Esophagus squamous epithelium (tissue), 4 donors: ENCODE results near the gene PRKRIP1.

ENCODE experiments used
- CTCF ChIP-seq, 6 experiments: fragments of 450-650 bp in 4 of 6; fragments of 200-600 bp in 2 of 6; sonication (generic) in 2 of 6; IDR thresholded peaks; one replicate each; pipeline ENCODE4 v1.5.1; 2016 to 2019; ENCODE audit warnings: antibody characterized with exemption in 6 of 6, mild to moderate bottlenecking in 4 of 6, moderate library complexity in 4 of 6
- POLR2A ChIP-seq, 4 donors: fragments of 450-650 bp; IDR thresholded peaks; one replicate each; pipeline ENCODE4 v1.6.1; 2017; ENCODE audit warnings: antibody characterized with exemption in 4 of 4, mild to moderate bottlenecking in 4 of 4, moderate library complexity in 3 of 4

GRCh38 chr7:102455596-102455995 lies 59.4 kb downstream of the PRKRIP1 start:
- TF ChIP-seq CTCF (IDR thresholded peaks at IDR 0.05) (no peak), POLR2A (IDR thresholded peaks at IDR 0.05) (no peak)
